ENCODE results near the gene GCNT2.

GRCh38 chr6:10529231-10529801 is 8.2 kb downstream of the GCNT2 start:
- TF ChIP-seq GABPA (IDR thresholded peaks at IDR 0.05; ENCODE audit: borderline replicate concordance, insufficient read depth, low read length) (no peak), EP300 (IDR thresholded peaks at IDR 0.05; ENCODE audit: borderline replicate concordance in 1 of 2, low read depth in 2 of 2, low read length in 2 of 2) (no peak), CBX5 (IDR thresholded peaks at IDR 0.05; ENCODE audit: low read depth, low read length) (no peak), EZH2 (IDR thresholded peaks at IDR 0.05; ENCODE audit: low read depth, low read length, severe bottlenecking) (no peak), TAF7 (optimal IDR thresholded peaks at IDR 0.05; ENCODE audit: borderline replicate concordance, low read depth, low read length) (no peak), RAD21 (IDR thresholded peaks at IDR 0.05 in 1 of 2, conservative IDR thresholded peaks at IDR 0.05 in 1 of 2; ENCODE audit: low read depth in 2 of 2, low read length in 2 of 2) (no peak), JUND (IDR thresholded peaks at IDR 0.05; ENCODE audit: low read length) (no peak), POLR2A (IDR thresholded peaks at IDR 0.05; ENCODE audit: control extremely low read depth in 1 of 2, low read depth in 2 of 2, low read length in 2 of 2) (no peak), MAFK (IDR thresholded peaks at IDR 0.05; ENCODE audit: low read depth, low read length) (no peak), BRCA1 (IDR thresholded peaks at IDR 0.05; ENCODE audit: low read depth, low read length) (no peak), FOSL1 (IDR thresholded peaks at IDR 0.05; ENCODE audit: insufficient read depth, low read depth, low read length) (no peak), CBX8 (IDR thresholded peaks at IDR 0.05; ENCODE audit: borderline replicate concordance, low read depth, low read length) (no peak)
- TF ChIP-seq, protein P1, sequence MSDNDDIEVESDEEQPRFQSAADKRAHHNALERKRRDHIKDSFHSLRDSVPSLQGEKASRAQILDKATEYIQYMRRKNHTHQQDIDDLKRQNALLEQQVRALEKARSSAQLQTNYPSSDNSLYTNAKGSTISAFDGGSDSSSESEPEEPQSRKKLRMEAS (IDR thresholded peaks at IDR 0.05): no peak
- TF ChIP-seq, protein P2, sequence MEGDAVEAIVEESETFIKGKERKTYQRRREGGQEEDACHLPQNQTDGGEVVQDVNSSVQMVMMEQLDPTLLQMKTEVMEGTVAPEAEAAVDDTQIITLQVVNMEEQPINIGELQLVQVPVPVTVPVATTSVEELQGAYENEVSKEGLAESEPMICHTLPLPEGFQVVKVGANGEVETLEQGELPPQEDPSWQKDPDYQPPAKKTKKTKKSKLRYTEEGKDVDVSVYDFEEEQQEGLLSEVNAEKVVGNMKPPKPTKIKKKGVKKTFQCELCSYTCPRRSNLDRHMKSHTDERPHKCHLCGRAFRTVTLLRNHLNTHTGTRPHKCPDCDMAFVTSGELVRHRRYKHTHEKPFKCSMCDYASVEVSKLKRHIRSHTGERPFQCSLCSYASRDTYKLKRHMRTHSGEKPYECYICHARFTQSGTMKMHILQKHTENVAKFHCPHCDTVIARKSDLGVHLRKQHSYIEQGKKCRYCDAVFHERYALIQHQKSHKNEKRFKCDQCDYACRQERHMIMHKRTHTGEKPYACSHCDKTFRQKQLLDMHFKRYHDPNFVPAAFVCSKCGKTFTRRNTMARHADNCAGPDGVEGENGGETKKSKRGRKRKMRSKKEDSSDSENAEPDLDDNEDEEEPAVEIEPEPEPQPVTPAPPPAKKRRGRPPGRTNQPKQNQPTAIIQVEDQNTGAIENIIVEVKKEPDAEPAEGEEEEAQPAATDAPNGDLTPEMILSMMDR (IDR thresholded peaks at IDR 0.05; ENCODE audit: control extremely low read depth in 1 of 3, insufficient read depth in 1 of 3, low read depth in 1 of 3, low read length in 3 of 3): no peak
